DOHH2 (cell line): ENCODE results near the gene DYNLT1.
A peak's percentile ranks its signal among the peaks of the same experiment; 100 is the strongest.
"Not testable (repeated sequence)": the region's sequence is repeated elsewhere in the genome, so short reads cannot be mapped to it uniquely, and the experiment has no call there.

Experiments
- H3F3A ChIP-seq: fragments of 200-600 bp; sonication (generic), shearing (Covaris generic); 2 replicates; pipeline ENCODE4 v1.6.0; 2016; ENCODE audit warnings: antibody characterized with exemption, mild to moderate bottlenecking; ENCODE audit not compliant: control insufficient read depth, insufficient read depth
- H3K27ac ChIP-seq: fragments of 200-600 bp; sonication (generic); 2 replicates; pipeline ENCODE4 v1.5.1; 2014; ENCODE audit warnings: low read depth, mild to moderate bottlenecking, low read length, moderate library complexity
- H3K27me3 ChIP-seq: fragments of 200-600 bp; sonication (generic); 2 replicates; pipeline ENCODE4 v1.6.1; 2014; ENCODE audit warnings: mild to moderate bottlenecking, low read length, mixed read lengths; ENCODE audit not compliant: control insufficient read depth
- H3K36me3 ChIP-seq: fragments of 200-600 bp; sonication (generic); 2 replicates; pipeline ENCODE4 v1.6.1; 2014; ENCODE audit warnings: mild to moderate bottlenecking, low read length, moderate library complexity, mixed read lengths; ENCODE audit not compliant: control insufficient read depth
- H3K4me1 ChIP-seq: fragments of 200-600 bp; sonication (generic); 2 replicates; pipeline ENCODE4 v1.6.1; 2014; ENCODE audit warnings: mild to moderate bottlenecking, low read length, mixed read lengths; ENCODE audit not compliant: control insufficient read depth
- H3K4me2 ChIP-seq: fragments of 200-600 bp; sonication (generic); 2 replicates; pipeline ENCODE4 v1.6.0; 2014; ENCODE audit warnings: mild to moderate bottlenecking, low read length, moderate library complexity
- H3K4me3 ChIP-seq: fragments of 200-600 bp; sonication (generic); 2 replicates; pipeline ENCODE4 v1.5.1; 2014; ENCODE audit warnings: mild to moderate bottlenecking, low read length, mixed read lengths
- H3K79me2 ChIP-seq: fragments of 200-600 bp; sonication (generic); 2 replicates; pipeline ENCODE4 v1.6.1; 2014; ENCODE audit warnings: mild to moderate bottlenecking, low read length, mixed read lengths; ENCODE audit not compliant: control insufficient read depth
- H3K9me2 ChIP-seq: fragments of 200-600 bp; sonication (generic); replicated peaks from 2 replicates; pipeline ENCODE4 v1.6.1; 2014; ENCODE audit warnings: mild to moderate bottlenecking, low read length, mixed read lengths; ENCODE audit not compliant: control insufficient read depth
- H3K9me3 ChIP-seq: fragments of 200-600 bp; sonication (generic); 2 replicates; pipeline ENCODE4 v1.6.1; 2014; ENCODE audit warnings: antibody characterized with exemption, low read length, mixed read lengths; ENCODE audit not compliant: control insufficient read depth, insufficient read depth
- H4K20me1 ChIP-seq: fragments of 200-600 bp; sonication (generic); 2 replicates; pipeline ENCODE4 v1.6.0; 2014; ENCODE audit warnings: low read depth, mild to moderate bottlenecking, antibody characterized with exemption, low read length, moderate library complexity; ENCODE audit not compliant: control insufficient read depth, insufficient read depth
- EZH2phosphoT487 ChIP-seq: fragments of 200-600 bp; sonication (generic); IDR thresholded peaks from 2 replicates; pipeline ENCODE4 v1.6.1; 2017; ENCODE audit warnings: borderline replicate concordance, mild to moderate bottlenecking, antibody characterized with exemption, low read length, moderate library complexity, mixed read lengths
- TF ChIP-seq, protein P1 (sequence below): fragments of 200-600 bp; sonication (generic); IDR thresholded peaks from one replicate; pipeline ENCODE4 v1.5.1; 2014; ENCODE audit warnings: antibody characterized with exemption, mild to moderate bottlenecking, low read depth, low read length; ENCODE audit not compliant: poor library complexity, severe bottlenecking

Gene DYNLT1

GRCh38 chr6:158660333-158660754 is 15.8 kb upstream of the DYNLT1 start:
- Histone ChIP-seq H3K27ac (no peak overlapping the region), H3K79me2 (no peaks in the 10 kb centered on the region), H3K27me3 (peaks cover 29% of the 10 kb centered on the region), H3K36me3 (no peaks in the 10 kb centered on the region), H4K20me1 (no peaks in the 10 kb centered on the region), H3K4me3 (no peak overlapping the region), H3K4me2 (peak overlapping the region; percentile 7; the same call in 1 of the 2 replicates), H3K9me2 (no peaks in the 10 kb centered on the region), H3K4me1 (peaks cover 4% of the 10 kb centered on the region), H3K9me3 (no peaks in the 10 kb centered on the region), H3F3A (no peaks in the 10 kb centered on the region)
- TF ChIP-seq, protein P1, sequence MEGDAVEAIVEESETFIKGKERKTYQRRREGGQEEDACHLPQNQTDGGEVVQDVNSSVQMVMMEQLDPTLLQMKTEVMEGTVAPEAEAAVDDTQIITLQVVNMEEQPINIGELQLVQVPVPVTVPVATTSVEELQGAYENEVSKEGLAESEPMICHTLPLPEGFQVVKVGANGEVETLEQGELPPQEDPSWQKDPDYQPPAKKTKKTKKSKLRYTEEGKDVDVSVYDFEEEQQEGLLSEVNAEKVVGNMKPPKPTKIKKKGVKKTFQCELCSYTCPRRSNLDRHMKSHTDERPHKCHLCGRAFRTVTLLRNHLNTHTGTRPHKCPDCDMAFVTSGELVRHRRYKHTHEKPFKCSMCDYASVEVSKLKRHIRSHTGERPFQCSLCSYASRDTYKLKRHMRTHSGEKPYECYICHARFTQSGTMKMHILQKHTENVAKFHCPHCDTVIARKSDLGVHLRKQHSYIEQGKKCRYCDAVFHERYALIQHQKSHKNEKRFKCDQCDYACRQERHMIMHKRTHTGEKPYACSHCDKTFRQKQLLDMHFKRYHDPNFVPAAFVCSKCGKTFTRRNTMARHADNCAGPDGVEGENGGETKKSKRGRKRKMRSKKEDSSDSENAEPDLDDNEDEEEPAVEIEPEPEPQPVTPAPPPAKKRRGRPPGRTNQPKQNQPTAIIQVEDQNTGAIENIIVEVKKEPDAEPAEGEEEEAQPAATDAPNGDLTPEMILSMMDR: peak; percentile 80
- TF ChIP-seq EZH2phosphoT487: no peak

DNA sequence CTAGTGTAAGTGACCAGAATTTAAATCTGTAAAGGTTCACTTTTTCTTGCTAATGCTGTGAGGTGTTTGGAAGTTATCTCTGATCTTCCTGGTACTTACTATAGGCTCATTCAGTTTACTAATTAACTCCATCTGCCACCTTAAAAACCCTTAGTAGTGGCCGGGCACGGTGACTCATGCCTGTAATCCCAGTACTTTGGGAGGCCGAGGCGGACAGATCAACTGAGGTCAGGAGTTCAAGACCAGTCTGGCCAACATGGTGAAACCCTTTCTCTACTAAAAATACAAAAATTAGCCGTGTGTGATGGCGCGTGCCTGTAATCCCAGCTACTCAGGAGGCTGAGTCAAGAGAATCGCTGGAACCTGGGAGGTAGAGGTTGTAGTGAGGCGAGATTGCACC is 12.4 kb upstream of the DYNLT1 start:
- not testable (repeated sequence) for H3K4me1 ChIP-seq, H3K9me3 ChIP-seq, H3K9me2 ChIP-seq, H3K79me2 ChIP-seq, H4K20me1 ChIP-seq, H3K4me3 ChIP-seq, H3K4me2 ChIP-seq, H3K36me3 ChIP-seq, H3F3A ChIP-seq, H3K27ac ChIP-seq
- peaks cover 14% of the 10 kb centered on the region for H3K27me3 ChIP-seq

DNA sequence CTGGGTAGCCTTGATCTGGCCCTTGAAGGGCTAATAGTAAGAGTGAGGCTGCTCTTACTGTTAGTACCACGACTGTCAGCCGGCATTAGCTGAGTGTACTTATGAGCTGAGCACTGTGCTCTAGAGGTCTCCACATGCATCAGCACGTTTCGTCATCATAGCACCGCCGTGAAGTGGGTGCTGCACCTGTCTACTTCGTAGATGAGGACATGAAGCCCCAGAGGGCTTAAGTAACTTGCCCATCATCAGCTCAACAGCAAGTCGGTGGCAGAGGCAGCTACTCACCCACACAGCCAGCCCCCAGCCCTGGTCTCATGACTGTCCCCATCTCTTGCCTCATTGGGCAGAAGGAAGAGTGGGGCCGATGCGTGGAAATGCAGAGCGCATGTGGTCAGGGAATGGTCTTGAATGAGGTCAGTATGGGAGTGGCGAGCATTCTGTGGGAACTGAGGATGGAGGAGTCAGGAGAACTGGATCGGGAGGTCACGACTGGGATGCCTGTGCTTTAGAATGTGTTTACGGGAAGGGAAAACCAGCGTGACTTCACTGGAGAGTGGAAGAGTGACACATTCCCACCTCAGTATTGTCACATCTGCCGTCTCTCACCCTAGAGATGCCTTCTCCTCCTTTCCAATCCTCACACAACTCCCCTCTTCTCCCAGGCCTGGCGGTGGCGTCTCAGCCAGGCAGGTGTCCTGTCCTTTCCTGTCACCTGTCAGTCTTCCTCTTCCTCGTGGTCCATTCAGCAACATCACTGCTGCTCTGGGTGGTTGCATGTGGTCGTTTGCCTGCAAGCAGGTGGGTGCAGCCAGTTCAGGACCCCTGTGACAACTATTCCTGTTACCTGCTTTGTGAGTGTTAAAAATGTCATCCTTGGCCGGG is 11.3 kb upstream of the DYNLT1 start:
- peaks cover 4% of the 10 kb centered on the region for H3K4me1 ChIP-seq
- no peak overlapping the region for H3K4me3 ChIP-seq
- no peaks in the 10 kb centered on the region for H3K9me2 ChIP-seq
- H3K36me3 ChIP-seq: no peaks in the 10 kb centered on the region
- no peaks in the 10 kb centered on the region for H3K79me2 ChIP-seq
- H4K20me1 ChIP-seq: no peaks in the 10 kb centered on the region
- H3K4me2 ChIP-seq: no peak overlapping the region
- H3F3A ChIP-seq: no peaks in the 10 kb centered on the region
- peaks cover 13% of the 10 kb centered on the region for H3K27me3 ChIP-seq
- no peaks in the 10 kb centered on the region for H3K9me3 ChIP-seq
- no peak overlapping the region for H3K27ac ChIP-seq
- TF ChIP-seq, protein P1: no peak
- no peak for TF ChIP-seq EZH2phosphoT487

DNA sequence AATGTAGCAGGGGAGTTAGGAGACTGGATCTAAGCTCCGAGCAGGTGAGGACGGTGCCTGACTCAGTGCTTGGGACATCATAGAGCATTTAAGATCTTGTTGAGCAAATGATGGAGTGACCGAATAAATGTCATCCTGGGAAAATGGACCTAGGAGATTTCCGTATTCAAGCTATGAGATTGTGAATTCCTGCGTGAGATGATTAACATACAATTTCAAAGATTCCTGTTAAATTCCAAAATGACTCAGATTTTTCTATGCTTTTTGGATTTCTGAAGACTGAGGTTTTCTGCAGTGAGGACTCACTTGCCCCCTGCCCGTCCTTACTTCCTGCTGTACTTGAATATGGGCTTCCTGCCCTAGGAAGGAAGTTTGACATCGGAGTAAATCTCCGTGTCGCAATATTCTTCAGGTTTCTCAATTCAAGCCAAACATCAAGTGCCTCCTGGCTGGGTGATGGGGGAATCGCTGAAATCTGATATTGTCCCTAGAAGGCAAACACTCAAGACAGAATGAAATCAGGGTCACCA is 10.5 kb upstream of the DYNLT1 start:
- Histone ChIP-seq H3F3A (no peaks in the 10 kb centered on the region), H3K9me3 (no peaks in the 10 kb centered on the region), H3K4me3 (no peak overlapping the region), H3K79me2 (no peaks in the 10 kb centered on the region), H3K36me3 (no peaks in the 10 kb centered on the region), H3K27ac (no peak overlapping the region), H3K27me3 (peaks cover 13% of the 10 kb centered on the region), H4K20me1 (no peaks in the 10 kb centered on the region), H3K4me2 (no peak overlapping the region), H3K4me1 (no peaks in the 10 kb centered on the region; the same call in 1 of the 2 replicates), H3K9me2 (no peaks in the 10 kb centered on the region)
- TF ChIP-seq EZH2phosphoT487: no peak
- TF ChIP-seq, protein P1: no peak
